ENCODE measurements around the gene NRTN.
A peak's percentile ranks its signal among the peaks of the same experiment; 100 is the strongest.

The NRTN gene

GRCh38 chr19:5798244-5798643 lies 6.6 kb upstream of the NRTN start:
- TF ChIP-seq ZBTB7A (IDR thresholded peaks at IDR 0.05; ENCODE audit: low read depth) (no peak), CREB1 (IDR thresholded peaks at IDR 0.05; ENCODE audit: low read depth) (no peak), MAX (IDR thresholded peaks at IDR 0.05) (no peak), RAD21 (IDR thresholded peaks at IDR 0.05; ENCODE audit: low read depth) (no peak)

DNA sequence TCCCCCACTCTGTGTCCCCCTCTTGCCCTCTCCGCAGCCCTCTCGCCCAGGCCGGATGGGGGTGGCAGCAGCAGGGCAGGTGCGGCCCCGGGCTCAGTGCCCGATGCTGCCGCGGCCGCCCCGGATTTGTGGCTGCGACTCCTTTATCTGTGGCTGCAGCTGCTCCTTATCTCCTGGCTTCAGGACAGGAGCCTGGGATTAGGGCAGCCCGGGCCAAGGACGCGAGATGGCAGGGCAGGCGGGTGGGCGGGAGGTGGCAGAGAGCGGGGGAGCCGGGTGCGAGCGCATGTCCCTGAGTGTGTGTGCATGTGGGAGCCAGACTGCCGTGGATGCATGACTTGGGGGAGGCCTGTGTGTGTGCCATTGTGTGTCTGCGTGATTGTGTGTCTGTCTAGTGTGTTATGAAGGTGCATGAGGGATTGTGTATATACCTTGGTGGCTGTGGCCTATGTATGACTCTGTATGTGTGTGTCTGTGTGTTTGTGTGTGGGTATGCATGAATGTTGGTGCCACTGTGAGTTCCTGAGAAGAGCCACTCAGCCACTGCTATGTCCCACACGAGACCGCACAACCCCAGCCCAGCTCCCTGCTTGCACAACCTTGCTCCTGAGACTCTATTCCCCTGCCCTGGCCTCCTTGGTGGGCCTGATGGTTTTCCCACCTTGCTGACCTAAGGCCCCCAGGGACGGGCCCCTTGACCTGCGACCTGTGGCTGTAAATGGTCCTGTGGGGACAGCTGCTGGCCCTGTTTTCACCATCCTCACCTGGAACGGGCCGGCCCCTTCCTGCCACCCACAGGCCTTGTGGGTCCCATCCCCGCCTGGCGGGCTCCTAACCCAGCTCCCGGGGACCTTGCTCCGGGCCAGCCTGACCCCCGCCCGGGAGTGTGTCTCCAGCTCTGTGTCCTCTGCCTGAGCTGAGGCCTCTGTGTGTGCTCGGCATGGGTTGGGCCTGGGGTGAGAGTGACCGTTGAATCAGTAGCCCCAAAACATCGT lies 5.3 kb upstream of the NRTN start:
- no peak for TF ChIP-seq TAF1 (IDR thresholded peaks at IDR 0.05; ENCODE audit: low read depth)

GRCh38 chr19:5800361-5801270 lies 4.3 kb upstream of the NRTN start:
- no peak for TF ChIP-seq FOXM1 (IDR thresholded peaks at IDR 0.05; ENCODE audit: borderline replicate concordance, low read depth)
- TF ChIP-seq, protein P1, sequence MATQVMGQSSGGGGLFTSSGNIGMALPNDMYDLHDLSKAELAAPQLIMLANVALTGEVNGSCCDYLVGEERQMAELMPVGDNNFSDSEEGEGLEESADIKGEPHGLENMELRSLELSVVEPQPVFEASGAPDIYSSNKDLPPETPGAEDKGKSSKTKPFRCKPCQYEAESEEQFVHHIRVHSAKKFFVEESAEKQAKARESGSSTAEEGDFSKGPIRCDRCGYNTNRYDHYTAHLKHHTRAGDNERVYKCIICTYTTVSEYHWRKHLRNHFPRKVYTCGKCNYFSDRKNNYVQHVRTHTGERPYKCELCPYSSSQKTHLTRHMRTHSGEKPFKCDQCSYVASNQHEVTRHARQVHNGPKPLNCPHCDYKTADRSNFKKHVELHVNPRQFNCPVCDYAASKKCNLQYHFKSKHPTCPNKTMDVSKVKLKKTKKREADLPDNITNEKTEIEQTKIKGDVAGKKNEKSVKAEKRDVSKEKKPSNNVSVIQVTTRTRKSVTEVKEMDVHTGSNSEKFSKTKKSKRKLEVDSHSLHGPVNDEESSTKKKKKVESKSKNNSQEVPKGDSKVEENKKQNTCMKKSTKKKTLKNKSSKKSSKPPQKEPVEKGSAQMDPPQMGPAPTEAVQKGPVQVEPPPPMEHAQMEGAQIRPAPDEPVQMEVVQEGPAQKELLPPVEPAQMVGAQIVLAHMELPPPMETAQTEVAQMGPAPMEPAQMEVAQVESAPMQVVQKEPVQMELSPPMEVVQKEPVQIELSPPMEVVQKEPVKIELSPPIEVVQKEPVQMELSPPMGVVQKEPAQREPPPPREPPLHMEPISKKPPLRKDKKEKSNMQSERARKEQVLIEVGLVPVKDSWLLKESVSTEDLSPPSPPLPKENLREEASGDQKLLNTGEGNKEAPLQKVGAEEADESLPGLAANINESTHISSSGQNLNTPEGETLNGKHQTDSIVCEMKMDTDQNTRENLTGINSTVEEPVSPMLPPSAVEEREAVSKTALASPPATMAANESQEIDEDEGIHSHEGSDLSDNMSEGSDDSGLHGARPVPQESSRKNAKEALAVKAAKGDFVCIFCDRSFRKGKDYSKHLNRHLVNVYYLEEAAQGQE (IDR thresholded peaks at IDR 0.05; ENCODE audit: low read depth), result no peak
- TF ChIP-seq RAD21 (IDR thresholded peaks at IDR 0.05; ENCODE audit: low read depth), result no peak
- TF ChIP-seq TCF12 (IDR thresholded peaks at IDR 0.05; ENCODE audit: low read depth), result no peak
- TF ChIP-seq EGR1 (IDR thresholded peaks at IDR 0.05), result no peak

DNA sequence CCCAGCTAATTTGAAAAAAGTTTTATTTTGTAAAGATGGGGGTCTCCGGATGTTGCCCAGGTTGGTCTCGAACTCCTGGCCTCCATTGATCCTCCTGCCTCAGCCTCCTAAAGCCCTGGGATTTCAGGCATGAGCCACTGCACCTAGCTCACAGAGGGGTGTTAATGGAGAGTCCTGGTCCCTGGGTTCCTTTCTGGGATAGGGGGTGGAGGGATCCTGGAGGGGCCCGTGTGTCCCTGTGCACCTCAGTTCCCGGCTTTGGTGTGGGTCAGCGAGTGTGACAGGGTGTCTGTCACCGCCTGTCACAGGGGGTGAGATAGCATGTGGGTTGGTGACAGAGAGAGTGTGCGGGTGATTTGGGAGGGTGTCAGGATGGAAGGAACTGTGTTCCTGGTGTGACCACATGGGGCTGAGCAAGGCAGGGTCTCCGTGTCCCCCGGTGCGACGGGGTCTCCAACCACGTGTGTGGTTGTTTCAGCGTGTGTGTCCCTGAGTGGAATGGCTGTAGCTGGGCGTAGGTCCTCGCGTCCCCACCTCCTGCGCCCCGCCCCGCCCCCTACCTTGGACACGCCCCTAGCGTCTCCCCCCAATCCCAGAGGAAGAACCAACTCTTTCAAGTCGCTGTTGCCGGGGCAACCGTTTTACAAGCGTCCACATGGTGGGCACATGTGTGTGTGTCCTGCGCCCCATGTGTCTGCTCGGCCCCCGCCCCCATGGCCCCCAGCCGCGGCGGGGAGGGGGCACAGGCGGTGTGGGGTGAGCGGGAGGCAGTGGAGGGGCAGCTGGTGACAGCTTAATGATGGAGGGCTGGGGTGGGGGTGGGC lies 2.9 kb upstream of the NRTN start:
- TF ChIP-seq ZBTB7A (IDR thresholded peaks at IDR 0.05; ENCODE audit: low read depth), result peak; percentile 89; the same call in 1 of the 2 replicates
- no peak for TF ChIP-seq TCF12 (IDR thresholded peaks at IDR 0.05; ENCODE audit: low read depth)
- no peak for TF ChIP-seq EGR1 (IDR thresholded peaks at IDR 0.05)
- TF ChIP-seq MAX (IDR thresholded peaks at IDR 0.05), result peak; percentile 61; the same call in 1 of the 2 replicates
- TF ChIP-seq CEBPB (IDR thresholded peaks at IDR 0.05), result no peak
- TF ChIP-seq, protein P1 (IDR thresholded peaks at IDR 0.05; ENCODE audit: low read depth), result no peak
- TF ChIP-seq USF1 (IDR thresholded peaks at IDR 0.05), result no peak

DNA sequence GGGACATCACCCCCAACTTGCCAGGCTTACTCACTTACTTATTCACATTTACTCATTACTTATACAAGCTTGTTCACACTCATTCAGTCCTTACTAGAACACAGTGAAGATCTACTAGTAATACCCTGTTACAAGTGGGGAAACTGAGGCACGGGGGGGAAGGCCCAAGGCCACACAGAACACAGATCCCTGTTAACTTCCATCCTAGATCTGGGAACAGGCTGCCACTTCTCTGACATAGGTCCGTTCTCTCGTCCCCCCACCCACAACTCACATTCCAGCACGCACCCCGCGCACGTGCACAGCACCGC lies 1.5 kb upstream of the NRTN start:
- TF ChIP-seq TEAD4 (IDR thresholded peaks at IDR 0.05) (0 out of 2 replicates have a peak, but pooled peaks have one; percentile 51), EP300 (IDR thresholded peaks at IDR 0.05; ENCODE audit: borderline replicate concordance) (no peak), USF1 (IDR thresholded peaks at IDR 0.05) (peak; percentile 46; the same call in 1 of the 2 replicates)

All from Ishikawa (cell line).